NB4 (cell line): Measurements from ENCODE around the gene SNX8.
A peak's percentile ranks its signal among the peaks of the same experiment; 100 is the strongest.

Experiments used
- DNase-seq: peaks from one replicate; pipeline ENCODE4 v3.0.0; 2010; ENCODE audit warnings: low read depth
- H3K4me3 ChIP-seq: one replicate; pipeline ENCODE4 v1.5.1; 2011; ENCODE audit warnings: mild to moderate bottlenecking, low read depth, low read length, moderate library complexity
- MYC ChIP-seq: IDR thresholded peaks from 2 replicates; pipeline ENCODE4 v1.6.1; 2011; ENCODE audit warnings: low read depth, low read length
- POLR2A ChIP-seq: IDR thresholded peaks from 2 replicates; pipeline ENCODE4 v1.6.1; 2011; ENCODE audit warnings: mild to moderate bottlenecking; ENCODE audit not compliant: insufficient read length; ENCODE audit errors: extremely low read depth
- TF ChIP-seq, protein P1 (sequence below): IDR thresholded peaks from one replicate; pipeline ENCODE4 v1.5.1; 2012; ENCODE audit warnings: low read depth, low read length
- TF ChIP-seq, protein P2 (sequence below): IDR thresholded peaks from 2 replicates; pipeline ENCODE4 v1.6.1; 2011; ENCODE audit warnings: low read depth, low read length

SNX8 gene

DNA sequence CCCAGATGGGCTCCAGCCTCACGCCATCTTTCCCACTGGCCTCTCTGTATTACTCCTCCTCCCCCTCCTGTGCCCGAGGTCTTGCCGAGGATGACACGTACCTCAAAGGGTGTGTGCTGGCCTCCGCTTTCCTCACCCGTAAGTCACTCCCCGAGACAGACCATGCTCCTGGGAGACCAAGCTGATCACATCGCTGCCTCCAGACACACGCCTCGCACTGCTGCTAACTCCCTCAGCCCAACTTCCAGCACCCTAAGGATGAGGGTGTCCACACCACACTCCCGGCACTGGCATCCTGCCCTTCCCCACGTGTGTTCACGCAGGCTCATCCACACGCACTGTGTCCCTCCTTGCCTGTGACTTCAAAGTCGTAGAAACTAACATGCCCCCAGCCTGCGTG lies 105.5 kb downstream of the SNX8 start:
- DNase-seq, result no peak
- H3K4me3 ChIP-seq, result no peak overlapping the region
- TF ChIP-seq, protein P1, sequence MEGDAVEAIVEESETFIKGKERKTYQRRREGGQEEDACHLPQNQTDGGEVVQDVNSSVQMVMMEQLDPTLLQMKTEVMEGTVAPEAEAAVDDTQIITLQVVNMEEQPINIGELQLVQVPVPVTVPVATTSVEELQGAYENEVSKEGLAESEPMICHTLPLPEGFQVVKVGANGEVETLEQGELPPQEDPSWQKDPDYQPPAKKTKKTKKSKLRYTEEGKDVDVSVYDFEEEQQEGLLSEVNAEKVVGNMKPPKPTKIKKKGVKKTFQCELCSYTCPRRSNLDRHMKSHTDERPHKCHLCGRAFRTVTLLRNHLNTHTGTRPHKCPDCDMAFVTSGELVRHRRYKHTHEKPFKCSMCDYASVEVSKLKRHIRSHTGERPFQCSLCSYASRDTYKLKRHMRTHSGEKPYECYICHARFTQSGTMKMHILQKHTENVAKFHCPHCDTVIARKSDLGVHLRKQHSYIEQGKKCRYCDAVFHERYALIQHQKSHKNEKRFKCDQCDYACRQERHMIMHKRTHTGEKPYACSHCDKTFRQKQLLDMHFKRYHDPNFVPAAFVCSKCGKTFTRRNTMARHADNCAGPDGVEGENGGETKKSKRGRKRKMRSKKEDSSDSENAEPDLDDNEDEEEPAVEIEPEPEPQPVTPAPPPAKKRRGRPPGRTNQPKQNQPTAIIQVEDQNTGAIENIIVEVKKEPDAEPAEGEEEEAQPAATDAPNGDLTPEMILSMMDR, result no peak
- TF ChIP-seq MYC, result no peak
- TF ChIP-seq, protein P2, sequence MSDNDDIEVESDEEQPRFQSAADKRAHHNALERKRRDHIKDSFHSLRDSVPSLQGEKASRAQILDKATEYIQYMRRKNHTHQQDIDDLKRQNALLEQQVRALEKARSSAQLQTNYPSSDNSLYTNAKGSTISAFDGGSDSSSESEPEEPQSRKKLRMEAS, result no peak
- TF ChIP-seq POLR2A, result no peak

GRCh38 chr7:2205036-2205780 lies 109.0 kb downstream of the SNX8 start:
- TF ChIP-seq POLR2A (no peak), MYC (no peak)
- TF ChIP-seq, protein P1, result no peak
- TF ChIP-seq, protein P2, result no peak
- no peak for DNase-seq
- no peak overlapping the region for H3K4me3 ChIP-seq

DNA sequence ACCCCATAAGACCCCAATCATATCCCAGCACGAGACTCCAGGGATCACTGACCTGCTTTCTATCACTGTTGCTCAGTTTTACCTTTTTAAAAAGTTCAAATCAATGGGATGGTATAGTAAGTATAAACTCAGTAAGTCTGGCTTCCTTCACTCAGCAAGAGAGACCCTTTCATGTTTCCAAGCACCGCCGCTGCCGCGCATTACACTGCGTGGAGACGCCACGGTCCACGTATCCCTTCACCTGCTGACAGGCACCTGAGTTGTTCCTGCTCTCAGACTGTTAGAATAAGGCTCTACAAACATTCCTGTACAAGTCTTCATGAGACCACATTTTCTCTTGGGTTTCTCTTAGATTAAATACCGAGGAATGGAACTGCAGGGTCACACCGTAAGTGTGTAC lies 109.8 kb downstream of the SNX8 start:
- H3K4me3 ChIP-seq, result no peak overlapping the region
- DNase-seq, result no peak
- TF ChIP-seq MYC (no peak), POLR2A (no peak)
- TF ChIP-seq, protein P2, result no peak
- TF ChIP-seq, protein P1, result no peak

GRCh38 chr7:2203766-2204300 lies 110.4 kb downstream of the SNX8 start:
- no peak overlapping the region for H3K4me3 ChIP-seq
- peak; percentile 28 for DNase-seq
- TF ChIP-seq MYC, result no peak
- TF ChIP-seq, protein P1, result no peak
- TF ChIP-seq, protein P2, result no peak
- TF ChIP-seq POLR2A, result no peak

DNA sequence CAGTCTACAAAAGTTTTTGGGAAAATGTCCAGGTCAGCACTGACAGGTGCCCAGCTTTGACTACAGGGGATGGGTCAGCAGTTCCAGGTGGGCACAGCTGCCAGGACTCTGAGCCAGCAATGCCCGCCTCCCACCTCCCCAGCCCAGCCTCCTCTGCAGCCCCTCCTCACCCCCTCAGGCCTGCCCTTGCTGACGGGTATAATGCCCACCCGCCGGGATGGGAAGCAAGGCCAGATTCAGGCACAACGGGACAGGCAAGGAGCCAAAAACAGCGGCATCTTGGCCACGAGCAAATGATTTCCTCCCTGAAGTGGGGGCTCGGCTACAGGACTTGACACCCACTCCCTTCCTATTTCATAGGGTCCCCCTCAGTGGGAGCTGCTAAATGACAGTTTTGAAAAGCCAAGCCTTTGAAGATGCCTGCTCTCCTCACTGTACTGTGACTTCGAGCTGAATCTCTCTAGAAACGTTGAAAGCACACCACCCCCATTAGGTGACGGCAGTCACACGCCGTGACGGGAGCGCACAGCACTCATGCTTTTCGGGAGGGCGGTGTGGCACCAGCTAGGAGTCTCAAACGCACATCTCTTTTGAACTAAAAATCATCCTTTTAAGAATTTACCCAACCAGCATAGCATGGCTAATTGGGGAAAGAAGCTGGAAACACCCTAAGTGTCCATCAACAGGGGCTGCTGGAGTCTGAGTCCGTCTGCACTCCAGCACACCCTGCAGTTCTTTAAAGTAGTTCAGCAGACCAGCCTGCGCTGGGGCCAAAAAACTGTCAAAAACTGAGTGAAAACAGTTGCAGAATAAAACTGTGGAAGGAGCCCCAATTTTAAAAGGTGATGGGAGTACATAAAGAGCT lies 111.1 kb downstream of the SNX8 start:
- TF ChIP-seq, protein P2, result no peak
- TF ChIP-seq POLR2A, result no peak
- TF ChIP-seq, protein P1, result no peak
- TF ChIP-seq MYC, result no peak
- no peak overlapping the region for H3K4me3 ChIP-seq
- DNase-seq, result no peak
